ENCODE data around the gene PCSK9.

GRCh38 chr1:54989968-54990810 is 49.2 kb upstream of the PCSK9 start:
- TF ChIP-seq, protein P1, sequence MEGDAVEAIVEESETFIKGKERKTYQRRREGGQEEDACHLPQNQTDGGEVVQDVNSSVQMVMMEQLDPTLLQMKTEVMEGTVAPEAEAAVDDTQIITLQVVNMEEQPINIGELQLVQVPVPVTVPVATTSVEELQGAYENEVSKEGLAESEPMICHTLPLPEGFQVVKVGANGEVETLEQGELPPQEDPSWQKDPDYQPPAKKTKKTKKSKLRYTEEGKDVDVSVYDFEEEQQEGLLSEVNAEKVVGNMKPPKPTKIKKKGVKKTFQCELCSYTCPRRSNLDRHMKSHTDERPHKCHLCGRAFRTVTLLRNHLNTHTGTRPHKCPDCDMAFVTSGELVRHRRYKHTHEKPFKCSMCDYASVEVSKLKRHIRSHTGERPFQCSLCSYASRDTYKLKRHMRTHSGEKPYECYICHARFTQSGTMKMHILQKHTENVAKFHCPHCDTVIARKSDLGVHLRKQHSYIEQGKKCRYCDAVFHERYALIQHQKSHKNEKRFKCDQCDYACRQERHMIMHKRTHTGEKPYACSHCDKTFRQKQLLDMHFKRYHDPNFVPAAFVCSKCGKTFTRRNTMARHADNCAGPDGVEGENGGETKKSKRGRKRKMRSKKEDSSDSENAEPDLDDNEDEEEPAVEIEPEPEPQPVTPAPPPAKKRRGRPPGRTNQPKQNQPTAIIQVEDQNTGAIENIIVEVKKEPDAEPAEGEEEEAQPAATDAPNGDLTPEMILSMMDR (IDR thresholded peaks at IDR 0.05; ENCODE audit: insufficient read depth, low read depth, low read length) = no peak
- TF ChIP-seq EZH2 (IDR thresholded peaks at IDR 0.05; ENCODE audit: insufficient read depth, low read length) = no peak
